NCI-H2081 treated with DMSO at 0.1 percent for 48 hours (cell line): ENCODE results near the gene NUP210.

Experiments
- DNase-seq: peaks from one replicate; lab custom pipeline; 2025; lab: John Stamatoyannopoulos, UW

Gene NUP210

GRCh38 chr3:13375464-13375863 lies 44.7 kb downstream of the NUP210 start:
- no peak for DNase-seq

DNA sequence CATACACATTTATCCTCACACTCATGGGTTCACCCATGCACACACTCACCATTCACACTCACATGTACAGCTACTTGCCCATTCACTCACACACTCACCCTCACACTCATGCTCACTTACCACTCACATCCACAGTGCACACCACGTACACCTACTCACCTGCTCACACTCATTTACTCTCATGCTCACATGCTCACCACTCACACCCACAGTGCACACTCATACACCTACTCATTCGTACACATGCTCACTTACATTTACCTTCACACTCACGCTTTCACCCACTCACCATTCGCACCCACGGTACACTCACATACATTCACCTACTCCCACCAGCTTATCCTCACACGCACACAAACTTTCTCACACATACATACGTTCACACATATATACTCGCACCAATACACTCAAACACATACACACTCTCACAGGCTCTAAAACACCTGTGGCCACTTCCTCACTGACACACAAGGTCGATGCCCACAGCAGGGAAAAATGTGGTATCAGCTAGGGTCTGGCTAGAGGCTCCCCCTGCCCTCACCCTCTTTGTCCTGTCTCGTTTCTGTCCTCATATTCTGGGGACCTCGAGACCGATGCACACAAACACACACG lies 46.0 kb downstream of the NUP210 start:
- DNase-seq = no peak

DNA sequence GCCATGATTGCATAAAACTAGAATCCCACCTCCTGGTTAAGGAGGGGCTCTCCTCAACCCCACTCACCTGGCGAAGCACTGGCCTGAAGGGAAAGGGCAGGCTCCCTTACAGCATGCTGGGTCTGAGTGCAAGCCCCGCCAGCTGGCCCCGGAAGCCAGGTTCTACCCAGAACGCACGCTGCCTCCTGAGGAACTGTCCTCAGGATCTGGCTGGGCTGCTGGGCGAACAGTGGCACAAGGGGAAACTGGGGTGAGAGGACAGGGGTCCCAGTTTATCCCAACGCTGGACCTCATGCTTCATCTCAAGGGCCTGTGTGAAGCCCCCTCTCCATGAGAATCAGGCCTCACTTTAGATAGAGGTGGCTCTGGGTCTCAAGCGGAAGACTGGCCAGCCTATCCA lies 47.5 kb downstream of the NUP210 start:
- no peak for DNase-seq

DNA sequence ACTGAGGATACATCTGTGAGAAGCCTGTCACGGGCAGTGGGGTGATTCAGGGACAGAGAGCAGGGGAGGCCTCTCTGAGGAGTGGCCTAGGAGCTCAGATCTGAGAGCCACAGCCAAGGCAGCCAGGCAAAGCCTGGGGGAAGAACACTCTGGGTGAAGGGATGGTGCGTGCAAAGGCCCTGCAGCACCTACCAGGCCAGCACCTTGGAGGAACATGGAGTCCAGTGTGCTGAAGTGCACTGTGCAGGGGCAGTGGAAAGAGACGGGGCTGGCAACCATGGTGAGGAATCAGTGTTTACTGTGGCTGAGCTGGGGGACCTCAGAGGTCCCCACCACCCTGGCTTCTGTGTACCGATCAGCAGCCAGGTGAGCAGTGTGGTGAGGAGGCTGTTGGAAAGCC lies 48.0 kb downstream of the NUP210 start:
- no peak for DNase-seq

- DNase-seq = no peak
Observed at GRCh38 chr3:13371100-13372075, 48.7 kb downstream of the NUP210 start.

GRCh38 chr3:13370609-13371008 lies 49.5 kb downstream of the NUP210 start:
- DNase-seq = no peak

GRCh38 chr3:13370055-13370454 lies 50.1 kb downstream of the NUP210 start:
- DNase-seq = no peak

DNA sequence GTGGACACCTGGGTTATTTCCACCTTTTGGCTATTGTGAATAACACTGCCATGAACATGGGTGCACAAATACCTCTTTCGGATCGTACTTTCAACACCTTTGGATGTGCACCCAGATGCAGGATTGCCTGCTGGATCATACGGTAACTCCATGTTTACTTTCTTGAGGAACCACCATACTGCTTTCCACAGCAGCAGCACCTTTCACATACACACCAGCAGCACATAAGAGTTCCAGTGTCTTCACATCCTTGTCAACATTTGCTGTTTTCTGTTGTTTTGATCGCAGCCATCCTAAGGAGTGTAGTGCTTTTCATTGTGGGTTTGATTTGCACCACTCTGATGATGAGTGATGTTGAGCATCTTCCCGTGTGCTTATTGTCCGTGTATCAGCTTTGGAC lies 51.3 kb downstream of the NUP210 start:
- no peak for DNase-seq

GRCh38 chr3:13367728-13368127 lies 52.4 kb downstream of the NUP210 start:
- no peak for DNase-seq

DNA sequence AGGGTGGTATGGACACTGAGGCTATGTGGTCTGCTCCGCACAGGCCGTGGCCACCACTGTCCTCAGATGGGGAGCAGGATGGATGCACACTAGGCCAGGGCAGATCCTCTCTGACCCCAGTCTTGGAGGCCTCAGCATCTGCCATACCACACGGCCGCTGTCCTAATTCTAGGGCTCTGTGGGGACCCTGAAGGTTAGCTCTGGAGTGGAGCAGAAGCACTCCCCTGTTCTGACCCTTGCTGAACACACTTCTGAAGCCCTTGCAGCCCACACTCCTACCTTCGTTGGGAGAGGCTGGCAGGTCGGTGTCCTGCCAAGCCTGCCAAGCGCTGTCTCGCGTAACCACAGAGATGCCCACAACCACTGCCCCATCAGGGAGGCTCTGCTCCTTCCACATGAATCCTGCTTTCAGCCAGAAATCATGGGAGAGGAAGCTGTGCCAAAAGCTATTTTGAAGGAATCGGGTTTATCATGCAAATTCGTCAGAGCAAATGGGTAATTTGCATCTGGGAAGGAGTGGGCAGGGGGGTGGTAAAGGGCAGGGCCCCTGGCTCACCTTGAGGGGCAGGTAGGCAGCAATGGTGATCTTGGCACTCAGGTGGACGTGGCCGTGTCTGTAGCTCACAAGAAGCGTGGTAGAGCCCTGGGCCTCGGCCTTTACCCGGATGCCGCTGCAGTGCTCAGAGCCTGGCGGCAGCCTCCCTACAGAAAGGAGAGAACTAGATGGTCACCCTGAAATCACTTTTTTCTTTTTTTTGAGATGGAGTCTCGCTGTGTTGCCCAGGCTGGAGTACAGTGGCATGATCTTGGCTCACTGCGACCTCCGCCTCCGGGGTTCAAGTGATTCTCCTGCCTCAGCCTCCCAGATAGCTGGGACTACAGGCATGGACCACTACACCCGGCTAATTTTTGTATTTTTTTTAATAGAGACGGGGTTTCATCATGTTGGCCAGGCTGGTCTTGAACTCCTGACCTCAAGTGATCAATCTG lies 54.4 kb downstream of the NUP210 start:
- no peak for DNase-seq

GRCh38 chr3:13364602-13365271 lies 55.4 kb downstream of the NUP210 start:
- no peak for DNase-seq

GRCh38 chr3:13362551-13362950 lies 57.6 kb downstream of the NUP210 start:
- DNase-seq = no peak

- no peak for DNase-seq
Observed at GRCh38 chr3:13359916-13360315, 60.2 kb downstream of the NUP210 start.

DNA sequence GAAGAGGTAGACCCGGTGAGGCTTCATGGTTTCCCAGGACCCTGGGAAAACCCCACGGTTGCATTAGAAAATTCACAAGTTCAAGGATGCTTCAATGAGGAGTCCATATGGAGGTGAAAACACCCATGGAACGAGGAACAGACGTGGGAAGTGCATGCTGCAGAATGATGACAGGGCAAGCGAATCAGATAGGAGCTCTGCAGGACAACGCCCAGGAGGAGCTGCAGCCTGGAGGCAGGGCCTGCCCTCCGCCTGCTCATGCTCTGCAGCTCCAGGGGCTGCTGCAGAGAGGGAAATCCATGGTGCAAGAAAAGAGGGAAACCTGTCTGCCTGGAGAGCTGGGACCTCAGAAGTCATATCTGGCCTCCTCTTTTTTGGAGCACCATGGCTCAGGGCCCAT lies 61.5 kb downstream of the NUP210 start:
- DNase-seq = no peak

DNA sequence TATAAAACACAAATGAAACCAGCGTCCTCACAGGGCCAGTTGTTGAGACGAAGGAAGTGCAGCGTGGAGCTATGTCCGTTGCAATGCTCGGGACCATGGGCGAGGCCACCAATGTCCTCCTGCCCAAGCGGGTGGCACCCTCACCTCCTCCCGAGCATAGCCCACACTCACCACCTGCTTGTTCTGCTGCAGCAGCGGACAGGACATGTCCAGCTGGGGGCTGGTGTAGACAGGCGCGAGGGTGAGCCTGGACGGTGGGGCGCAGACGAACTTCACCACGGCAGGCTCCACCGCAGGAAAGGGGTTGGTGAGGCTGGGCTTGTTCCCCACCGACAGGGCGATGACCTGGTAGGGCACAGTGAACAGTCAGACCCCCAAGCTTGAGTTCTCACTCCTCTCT lies 62.1 kb downstream of the NUP210 start:
- no peak for DNase-seq

GRCh38 chr3:13357074-13357473 lies 63.0 kb downstream of the NUP210 start:
- DNase-seq = no peak

DNA sequence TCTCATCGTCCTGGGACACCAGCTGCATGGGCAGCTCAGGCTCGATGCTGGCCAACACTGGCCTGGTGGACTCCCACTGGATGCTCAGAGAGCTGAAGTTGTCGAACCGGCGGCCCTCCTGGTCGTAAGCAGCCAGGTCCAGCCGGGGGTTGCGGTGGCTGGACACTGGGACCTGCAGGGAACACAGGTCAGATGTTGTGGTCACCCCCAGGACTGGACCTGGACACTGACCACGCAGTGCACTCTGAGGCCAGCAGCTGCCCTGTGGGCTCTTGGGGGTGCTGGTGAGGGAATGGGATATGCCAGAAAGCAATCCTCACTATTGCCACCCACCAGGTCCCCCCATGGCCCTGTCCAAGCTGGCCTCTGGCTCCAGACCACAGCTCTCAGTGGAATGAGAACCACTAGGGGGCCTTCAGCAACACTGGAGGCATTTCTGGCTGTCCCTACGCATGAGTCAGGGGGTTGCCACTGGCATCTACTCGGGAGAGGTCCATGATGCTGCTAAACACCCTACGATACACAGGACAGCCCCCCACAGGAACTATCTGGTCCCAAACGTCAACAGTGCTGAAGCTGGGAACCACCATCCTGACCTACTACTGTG lies 66.1 kb downstream of the NUP210 start:
- no peak for DNase-seq

DNA sequence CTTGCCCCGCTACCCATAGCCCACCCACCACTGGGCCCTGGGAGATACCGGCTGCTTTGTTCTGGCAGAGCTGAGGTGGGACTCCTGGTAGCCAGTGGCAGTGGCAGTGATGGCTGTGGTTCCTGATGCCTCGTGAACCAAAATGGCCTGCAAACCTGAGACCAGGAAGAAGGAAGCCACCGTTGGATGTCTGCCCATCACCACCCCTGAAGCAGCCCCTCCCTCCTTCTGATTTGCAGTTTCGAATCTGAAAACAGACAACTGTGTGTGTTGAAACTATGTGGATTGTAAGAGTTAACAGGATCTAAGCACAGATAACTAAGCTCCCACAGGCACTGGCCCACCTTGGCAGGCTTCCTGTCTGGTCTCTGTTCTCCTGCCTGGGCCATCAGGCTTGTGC lies 66.6 kb downstream of the NUP210 start:
- no peak for DNase-seq

DNA sequence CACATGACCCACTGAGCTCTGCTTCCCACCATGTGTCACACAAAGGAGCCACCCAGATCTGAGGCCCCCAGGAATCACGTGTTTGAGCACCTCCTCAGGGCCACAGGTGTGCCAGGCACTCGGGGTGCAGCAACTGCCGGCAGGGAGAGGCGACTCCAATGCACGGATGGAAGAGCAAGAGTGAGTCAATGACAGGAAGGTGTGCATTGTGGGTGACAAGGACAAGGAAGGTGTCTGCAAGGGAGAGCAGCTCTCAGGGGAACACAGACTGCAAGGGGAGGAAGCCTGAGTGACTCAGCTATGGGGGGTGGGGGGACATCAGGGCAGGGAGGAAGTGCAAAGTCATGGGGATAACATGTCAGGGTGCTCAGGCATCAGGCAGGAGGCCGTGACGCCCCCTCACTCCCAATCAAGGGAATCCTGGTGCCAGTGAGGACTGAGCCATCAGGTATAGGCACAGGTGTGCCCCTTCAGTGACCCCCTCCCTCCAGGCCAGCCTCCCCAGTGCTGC lies 67.4 kb downstream of the NUP210 start:
- DNase-seq = no peak

GRCh38 chr3:13349823-13350222 lies 70.3 kb downstream of the NUP210 start:
- no peak for DNase-seq
